Lung (tissue), 12 donors: ENCODE results near the gene CNGA3. TPM values are rescaled to one million over a fixed set of nuclear protein-coding genes. Genes with fewer than 3 reads are reported as not detected.

Experiments used
- ATAC-seq: fragments of 200-7000 bp; cut with Tn5 transposase; one replicate; pipeline ENCODE4 v1.9.1; 2020; ENCODE audit warnings: moderate number of reproducible peaks; ENCODE audit not compliant: insufficient read depth, low FRiP score
- DNase-seq, 3 donors: peaks; one replicate each; pipeline ENCODE4 v3.0.0-alpha.2; 2013 to 2017
- H3K27ac ChIP-seq, 2 donors: one replicate each; pipeline ENCODE4 v1.5.1; 2013; ENCODE audit warnings: mild to moderate bottlenecking in 2 of 2, moderate library complexity in 2 of 2, control low read depth in 1 of 2, inconsistent platforms in 1 of 2, low read depth in 1 of 2, low read length in 1 of 2
- H3K27me3 ChIP-seq, 3 donors: one replicate each; pipeline ENCODE4 v1.5.1; 2013; ENCODE audit warnings: low read length in 2 of 3; ENCODE audit not compliant: control insufficient read depth in 3 of 3, insufficient read depth in 3 of 3
- H3K36me3 ChIP-seq, 4 donors: one replicate each; pipeline ENCODE4 v1.5.1; 2013; ENCODE audit warnings: low read length in 4 of 4, mild to moderate bottlenecking in 1 of 4, moderate library complexity in 1 of 4; ENCODE audit not compliant: control insufficient read depth in 4 of 4, insufficient read depth in 4 of 4
- H3K4me1 ChIP-seq, 5 donors: one replicate each; pipeline ENCODE4 v1.5.1; 2013; ENCODE audit warnings: low read length in 5 of 5, mild to moderate bottlenecking in 2 of 5, moderate library complexity in 1 of 5; ENCODE audit not compliant: control insufficient read depth in 5 of 5, insufficient read depth in 5 of 5
- H3K4me3 ChIP-seq: one replicate; pipeline ENCODE4 v1.5.1; 2013; ENCODE audit warnings: mild to moderate bottlenecking, control low read depth, moderate library complexity
- H3K9ac ChIP-seq, 2 donors: one replicate each; pipeline ENCODE4 v1.5.1; 2013; ENCODE audit warnings: low read length in 2 of 2, control low read depth in 1 of 2; ENCODE audit not compliant: insufficient read depth in 1 of 2
- H3K9me3 ChIP-seq, 4 donors: one replicate each; pipeline ENCODE4 v1.5.1; 2013; ENCODE audit warnings: low read length in 3 of 4, mild to moderate bottlenecking in 1 of 4, moderate library complexity in 1 of 4; ENCODE audit not compliant: control insufficient read depth in 4 of 4, insufficient read depth in 3 of 4
- CTCF ChIP-seq: IDR thresholded peaks from 2 replicates; pipeline ENCODE4 v1.5.1; 2012; ENCODE audit warnings: mild to moderate bottlenecking; ENCODE audit errors: control extremely low read depth, extremely low read depth
- WGBS, 2 donors: extraction: QIAGEN DNeasy Blood & Tissue Kit; methylation state at CpG; one replicate each; pipeline ENCODE4 v1.1.7; 2013; 5-methylcytosine and 5-hydroxymethylcytosine counted together
- polyA plus RNA-seq, 2 donors: library from polyadenylated mRNA; stranded (reverse); fragments of 200-250 nt; gene quantifications; one replicate each; pipeline ENCODE4 v1.2.1, GENCODE V29; 2013
- total RNA-seq, 2 donors: library from RNA; depleted of rRNA in 1 of 2; stranded (reverse); fragments of >200 nt in 1 of 2; gene quantifications; one replicate each; pipeline ENCODE4 v1.2.1, GENCODE V29; 2014 to 2021
- donor health status: control.
- donor health status: control.
- donor health status: Bipolar disorder and iron deficiency.
- donor health status: healthy.
- donor health status: DM: yes; HTN: yes; CAD: no.

The CNGA3 gene
- total and polyA plus RNA-seq, 4 donors, result 0.06 to 0.40 (median 0.18) TPM

GRCh38 chr2:98359986-98360385, 13.7 kb downstream of the CNGA3 start:
- DNase-seq (no peak), ATAC-seq (no peak)
- no peak for TF ChIP-seq CTCF
- H3K27ac ChIP-seq, result no peak overlapping the region
- H3K4me1 ChIP-seq, result no peaks in the 10 kb centered on the region
- H3K4me3 ChIP-seq, result no peak overlapping the region
- H3K9me3 ChIP-seq, result peaks cover 0 to 2% (median 0%) of the 10 kb centered on the region in 4 donors
- 53 to 78% methylated on average over 1 of the region's 1 CpG for WGBS, 2 donors
- H3K9ac ChIP-seq, result no peak overlapping the region
- peaks cover 0 to 2% (median 0%) of the 10 kb centered on the region in 3 donors for H3K27me3 ChIP-seq
- no peaks in the 10 kb centered on the region for H3K36me3 ChIP-seq

GRCh38 chr2:98367721-98368120, 21.5 kb downstream of the CNGA3 start:
- no peak for TF ChIP-seq CTCF
- no peak for ATAC-seq
- Histone ChIP-seq H3K27ac (no peak overlapping the region), H3K27me3 (no peaks in the 10 kb centered on the region), H3K9ac (no peak overlapping the region), H3K36me3 (no peaks in the 10 kb centered on the region), H3K9me3 (peaks cover 0 to 9% (median 4%) of the 10 kb centered on the region in 4 donors), H3K4me1 (no peaks in the 10 kb centered on the region), H3K4me3 (no peak overlapping the region)
- no peak for DNase-seq
- WGBS, 2 donors, result 54 to 71% methylated on average over 1 of the region's 1 CpG

- DNase-seq (no peak), ATAC-seq (no peak)
- Histone ChIP-seq H3K4me1 (no peaks in the 10 kb centered on the region), H3K9me3 (peaks cover 0 to 9% (median 4%) of the 10 kb centered on the region in 4 donors), H3K36me3 (no peaks in the 10 kb centered on the region), H3K9ac (no peak overlapping the region), H3K4me3 (no peak overlapping the region), H3K27ac (no peak overlapping the region), H3K27me3 (no peaks in the 10 kb centered on the region)
- WGBS, 2 donors, result 90 to 93% methylated on average over 9 of the region's 9 CpGs
- TF ChIP-seq CTCF, result no peak
Measured at GRCh38 chr2:98369710-98370239, 23.5 kb downstream of the CNGA3 start.

GRCh38 chr2:98372121-98372520, 25.9 kb downstream of the CNGA3 start:
- Histone ChIP-seq H3K9me3 (peaks cover 0 to 9% (median 4%) of the 10 kb centered on the region in 4 donors), H3K9ac (no peak overlapping the region), H3K36me3 (no peaks in the 10 kb centered on the region), H3K27me3 (no peaks in the 10 kb centered on the region), H3K4me1 (no peaks in the 10 kb centered on the region), H3K4me3 (no peak overlapping the region), H3K27ac (no peak overlapping the region)
- WGBS, 2 donors, result 66 to 70% methylated on average over 4 of the region's 4 CpGs
- no peak for TF ChIP-seq CTCF
- DNase-seq (no peak), ATAC-seq (no peak)
